Stimulated activated CD8-positive, alpha-beta memory T cell treated with anti-CD3 and anti-CD28 coated beads, Interleukin-2, amount 100 ng/mL, for 48 hours (primary cell): ENCODE data around the gene DLEC1.
"Not testable (repeated sequence)": the region's sequence is repeated elsewhere in the genome, so short reads cannot be mapped to it uniquely, and the experiment has no call there.

Experiments used
- DNase-seq, 2 donors: peaks; one replicate each; pipeline ENCODE4 v3.0.0-alpha.2; 2020; ENCODE audit warnings: low read depth in 2 of 2

The DLEC1 gene

GRCh38 chr3:38018296-38019266 lies 20.4 kb upstream of the DLEC1 start:
- DNase-seq: no peak

GRCh38 chr3:38019658-38020341 lies 19.2 kb upstream of the DLEC1 start:
- no peak for DNase-seq

- DNase-seq: no peak
These were observed 18.7 kb upstream of the DLEC1 start for GRCh38 chr3:38020342-38020726.

GRCh38 chr3:38021196-38021595 lies 17.8 kb upstream of the DLEC1 start:
- DNase-seq: no peak

- no peak for DNase-seq
These were observed 16.7 kb upstream of the DLEC1 start for GRCh38 chr3:38022301-38022700.

- DNase-seq: no peak
These were observed 15.9 kb upstream of the DLEC1 start for GRCh38 chr3:38022896-38023709.

GRCh38 chr3:38026856-38027255 lies 12.2 kb upstream of the DLEC1 start:
- no peak for DNase-seq

GRCh38 chr3:38027466-38028465 lies 11.2 kb upstream of the DLEC1 start:
- DNase-seq: no peak

GRCh38 chr3:38028621-38029361 lies 10.2 kb upstream of the DLEC1 start:
- no peak for DNase-seq

- no peak for DNase-seq
These were observed 9.4 kb upstream of the DLEC1 start, which contains the start of gene PLCD1 for GRCh38 chr3:38029400-38030125. PLCD1 (minus strand) TSS chr3:38029642; CDS start chr3:38029539, 103 bp downstream.

GRCh38 chr3:38030126-38031021 lies 8.6 kb upstream of the DLEC1 start:
- no peak for DNase-seq

GRCh38 chr3:38031022-38031994 lies 7.7 kb upstream of the DLEC1 start:
- DNase-seq: no peak

GRCh38 chr3:38032328-38032865 lies 6.6 kb upstream of the DLEC1 start:
- no peak for DNase-seq

GRCh38 chr3:38033586-38033985 lies 5.4 kb upstream of the DLEC1 start:
- DNase-seq: not testable (repeated sequence)

- DNase-seq: not testable (repeated sequence)
These were observed 4.7 kb upstream of the DLEC1 start for GRCh38 chr3:38034335-38034734.

- no peak for DNase-seq
These were observed 2.7 kb upstream of the DLEC1 start for GRCh38 chr3:38036286-38036685.

GRCh38 chr3:38036906-38037305 lies 2.1 kb upstream of the DLEC1 start:
- no peak for DNase-seq
